ENCODE results near the gene SCGB1C1. TPM values are rescaled to one million over a fixed set of nuclear protein-coding genes. Genes with fewer than 3 reads are reported as not detected.

SCGB1C1 gene
- total and polyA plus RNA-seq, 2 experiments from 2014 or later = not detected

DNA sequence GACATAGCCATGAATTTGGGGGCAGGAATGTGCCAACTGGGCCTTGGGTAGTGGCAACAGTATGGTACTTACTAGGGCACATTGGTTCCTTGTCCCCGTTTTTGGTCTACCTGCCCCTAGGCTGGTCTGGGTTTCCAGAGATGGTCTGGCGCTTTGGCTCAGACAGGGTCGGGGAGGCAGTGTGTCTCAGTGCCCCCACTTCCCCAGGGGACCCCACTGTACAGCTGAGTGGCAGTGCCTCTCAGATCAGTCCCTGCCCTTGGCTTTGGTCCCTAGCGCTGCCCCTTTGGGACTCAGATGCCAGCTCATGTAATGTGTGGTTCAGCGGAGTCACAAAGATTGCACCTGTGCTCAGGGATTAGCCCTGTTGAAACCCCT, 17.9 kb downstream of the SCGB1C1 start:
- TF ChIP-seq EZH2phosphoT487 (IDR thresholded peaks at IDR 0.05; ENCODE audit: low read depth, severe bottlenecking, unreplicated experiment) (no peak), EZH2 (IDR thresholded peaks at IDR 0.05; ENCODE audit: borderline replicate concordance) (no peak)
- TF ChIP-seq, protein P1, sequence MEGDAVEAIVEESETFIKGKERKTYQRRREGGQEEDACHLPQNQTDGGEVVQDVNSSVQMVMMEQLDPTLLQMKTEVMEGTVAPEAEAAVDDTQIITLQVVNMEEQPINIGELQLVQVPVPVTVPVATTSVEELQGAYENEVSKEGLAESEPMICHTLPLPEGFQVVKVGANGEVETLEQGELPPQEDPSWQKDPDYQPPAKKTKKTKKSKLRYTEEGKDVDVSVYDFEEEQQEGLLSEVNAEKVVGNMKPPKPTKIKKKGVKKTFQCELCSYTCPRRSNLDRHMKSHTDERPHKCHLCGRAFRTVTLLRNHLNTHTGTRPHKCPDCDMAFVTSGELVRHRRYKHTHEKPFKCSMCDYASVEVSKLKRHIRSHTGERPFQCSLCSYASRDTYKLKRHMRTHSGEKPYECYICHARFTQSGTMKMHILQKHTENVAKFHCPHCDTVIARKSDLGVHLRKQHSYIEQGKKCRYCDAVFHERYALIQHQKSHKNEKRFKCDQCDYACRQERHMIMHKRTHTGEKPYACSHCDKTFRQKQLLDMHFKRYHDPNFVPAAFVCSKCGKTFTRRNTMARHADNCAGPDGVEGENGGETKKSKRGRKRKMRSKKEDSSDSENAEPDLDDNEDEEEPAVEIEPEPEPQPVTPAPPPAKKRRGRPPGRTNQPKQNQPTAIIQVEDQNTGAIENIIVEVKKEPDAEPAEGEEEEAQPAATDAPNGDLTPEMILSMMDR (IDR thresholded peaks at IDR 0.05; ENCODE audit: poor library complexity) = no peak
- H3K27ac ChIP-seq = no peak overlapping the region
- H3K4me2 ChIP-seq = peak overlapping the region; percentile 98
- H3K4me3 ChIP-seq = no peak overlapping the region
- peaks cover 16% of the 10 kb centered on the region for H4K20me1 ChIP-seq (ENCODE audit: insufficient read depth, poor library complexity, severe bottlenecking)
- H3K9me2 ChIP-seq (replicated peaks; ENCODE audit: insufficient read depth) = no peaks in the 10 kb centered on the region
- no peaks in the 10 kb centered on the region for H3K27me3 ChIP-seq
- H3K9me3 ChIP-seq (ENCODE audit: low read depth) = no peaks in the 10 kb centered on the region
- H3K79me2 ChIP-seq = peaks cover 45% of the 10 kb centered on the region
- no peak overlapping the region for H2AFZ ChIP-seq
- DNase-seq (ENCODE audit: low spot score) = no peak
- H3K36me3 ChIP-seq (replicated peaks; ENCODE audit: insufficient read depth, low read depth) = no peaks in the 10 kb centered on the region
- WGBS (ENCODE audit: low lambda C conversion rate, missing lambda C conversion rate) = 92% methylated on average over 5 of the region's 5 CpGs
- H3K4me1 ChIP-seq (ENCODE audit: insufficient read depth) = peaks cover 19% of the 10 kb centered on the region

DNA sequence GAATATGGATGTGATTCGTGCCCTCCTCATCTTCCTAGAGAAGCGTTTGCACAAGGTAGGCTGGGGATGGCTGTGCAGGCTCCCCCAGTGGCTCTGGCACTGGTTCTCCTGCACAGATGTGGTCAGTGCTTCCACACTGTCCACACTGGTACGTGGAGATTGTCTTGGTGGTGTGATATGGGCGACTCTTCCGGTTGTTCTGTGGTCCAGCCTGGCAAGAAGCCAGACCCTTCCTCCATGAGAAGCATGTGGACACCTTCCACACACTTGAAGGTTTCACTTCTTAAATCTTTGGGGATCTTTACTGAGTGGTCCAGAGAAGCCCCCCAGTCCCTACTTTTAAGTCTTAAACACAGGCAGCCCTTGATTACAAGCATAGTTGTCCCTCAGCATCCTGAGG, 18.4 kb downstream of the SCGB1C1 start:
- H4K20me1 ChIP-seq (ENCODE audit: insufficient read depth, poor library complexity, severe bottlenecking) = peaks cover 12% of the 10 kb centered on the region
- no peaks in the 10 kb centered on the region for H3K9me2 ChIP-seq (replicated peaks; ENCODE audit: insufficient read depth)
- no peaks in the 10 kb centered on the region for H3K9me3 ChIP-seq (ENCODE audit: low read depth)
- no peak overlapping the region for H3K4me3 ChIP-seq
- H3K79me2 ChIP-seq = peaks cover 40% of the 10 kb centered on the region
- WGBS (ENCODE audit: low lambda C conversion rate, missing lambda C conversion rate) = over 99% methylated on average over 5 of the region's 5 CpGs
- no peaks in the 10 kb centered on the region for H3K27me3 ChIP-seq
- no peak overlapping the region for H3K4me2 ChIP-seq
- peaks cover 14% of the 10 kb centered on the region for H3K4me1 ChIP-seq (ENCODE audit: insufficient read depth)
- H3K36me3 ChIP-seq (replicated peaks; ENCODE audit: insufficient read depth, low read depth) = no peaks in the 10 kb centered on the region
- no peak for DNase-seq (ENCODE audit: low spot score)
- no peak for TF ChIP-seq EZH2 (IDR thresholded peaks at IDR 0.05; ENCODE audit: borderline replicate concordance)
- no peak for TF ChIP-seq EZH2phosphoT487 (IDR thresholded peaks at IDR 0.05; ENCODE audit: low read depth, severe bottlenecking, unreplicated experiment)
- TF ChIP-seq, protein P1 (IDR thresholded peaks at IDR 0.05; ENCODE audit: poor library complexity) = no peak
- H2AFZ ChIP-seq = no peak overlapping the region
- H3K27ac ChIP-seq = no peak overlapping the region

DNA sequence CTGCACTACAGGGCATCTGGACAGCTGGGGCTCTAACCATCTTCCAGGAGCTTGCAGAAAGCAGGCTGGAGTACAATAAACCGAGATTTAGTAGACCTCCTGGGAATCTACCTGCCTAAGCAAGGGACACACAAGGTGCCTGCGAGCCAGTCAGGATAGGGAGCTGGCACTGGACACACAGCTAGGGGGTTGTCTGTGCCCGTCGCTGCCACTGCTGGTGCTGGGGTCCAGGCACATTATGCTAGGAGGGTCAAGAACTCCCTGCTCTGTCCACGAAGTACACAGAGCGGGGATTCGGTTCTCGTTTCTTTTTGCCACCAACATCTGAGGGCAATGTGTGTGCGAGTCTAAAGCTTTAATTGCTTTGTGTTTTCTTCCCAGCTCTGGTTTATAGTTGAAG, 18.9 kb downstream of the SCGB1C1 start:
- TF ChIP-seq EZH2 (IDR thresholded peaks at IDR 0.05; ENCODE audit: borderline replicate concordance) = no peak
- no peak for TF ChIP-seq EZH2phosphoT487 (IDR thresholded peaks at IDR 0.05; ENCODE audit: low read depth, severe bottlenecking, unreplicated experiment)
- TF ChIP-seq, protein P1 (IDR thresholded peaks at IDR 0.05; ENCODE audit: poor library complexity) = no peak
- Histone ChIP-seq H3K27me3 (no peaks in the 10 kb centered on the region), H3K36me3 (replicated peaks; ENCODE audit: insufficient read depth, low read depth) (no peaks in the 10 kb centered on the region), H3K4me3 (no peak overlapping the region), H3K9me2 (replicated peaks; ENCODE audit: insufficient read depth) (no peaks in the 10 kb centered on the region), H3K4me2 (no peak overlapping the region), H4K20me1 (ENCODE audit: insufficient read depth, poor library complexity, severe bottlenecking) (peaks cover 10% of the 10 kb centered on the region), H3K79me2 (peaks cover 36% of the 10 kb centered on the region), H2AFZ (no peak overlapping the region), H3K9me3 (ENCODE audit: low read depth) (no peaks in the 10 kb centered on the region), H3K27ac (no peak overlapping the region), H3K4me1 (ENCODE audit: insufficient read depth) (peaks cover 14% of the 10 kb centered on the region)
- 98% methylated on average over 9 of the region's 9 CpGs for WGBS (ENCODE audit: low lambda C conversion rate, missing lambda C conversion rate)
- DNase-seq (ENCODE audit: low spot score) = no peak

Data from hepatocyte (in vitro differentiated cells).